ENCODE results near the gene FERMT1.

FERMT1 gene

DNA sequence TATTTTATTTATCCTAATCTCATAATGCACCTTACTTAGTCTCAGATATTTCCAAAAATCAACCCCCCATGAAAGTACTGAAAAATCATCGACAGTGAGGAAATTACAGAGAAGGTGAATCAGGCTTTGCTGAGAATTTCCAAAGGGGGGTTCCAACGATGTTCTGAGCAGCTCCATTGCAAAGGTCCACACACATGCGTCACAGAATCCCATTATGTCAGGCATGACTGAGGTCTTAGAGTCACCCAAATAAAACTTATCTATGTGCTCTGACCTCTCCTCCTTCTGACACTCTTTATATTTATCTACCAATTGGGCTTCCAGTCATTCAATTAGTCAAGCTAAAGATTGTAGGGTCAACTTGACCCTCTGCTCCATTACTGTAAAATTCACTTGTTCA is 56.2 kb downstream of the FERMT1 start:
- Histone ChIP-seq H3K56ac (ENCODE audit: low read length) (no peak overlapping the region), H3K79me1 (ENCODE audit: low read length) (no peaks in the 10 kb centered on the region), H3K4me1 (ENCODE audit: control insufficient read depth, low read depth, low read length) (no peaks in the 10 kb centered on the region), H3K9ac (ENCODE audit: low read length) (no peak overlapping the region), H4K8ac (ENCODE audit: low read depth, low read length) (no peak overlapping the region), H3K18ac (ENCODE audit: low read length) (no peak overlapping the region), H3K4me2 (ENCODE audit: low read length) (no peak overlapping the region), H3K27me3 (ENCODE audit: insufficient read depth, low read length, poor library complexity) (no peaks in the 10 kb centered on the region), H4K5ac (ENCODE audit: low read length) (no peak overlapping the region), H2BK120ac (ENCODE audit: low read depth, low read length) (no peak overlapping the region), H3K4ac (ENCODE audit: low read depth, low read length) (no peak overlapping the region), H3K79me2 (ENCODE audit: control insufficient read depth, insufficient read depth, low read length) (no peaks in the 10 kb centered on the region), H2AK5ac (ENCODE audit: low read length) (no peak overlapping the region), H3K23ac (ENCODE audit: low read length) (no peak overlapping the region), H2BK15ac (replicated peaks; ENCODE audit: low read depth) (no peak overlapping the region), H2BK5ac (ENCODE audit: low read length) (no peak overlapping the region), H3K4me3 (ENCODE audit: low read length) (no peak overlapping the region), H3K27ac (ENCODE audit: low read depth, low read length) (no peak overlapping the region), H3K36me3 (ENCODE audit: control insufficient read depth, insufficient read depth, low read length) (no peaks in the 10 kb centered on the region)
- WGBS (ENCODE audit: extremely low coverage, insufficient coverage, low lambda C conversion rate): no CpG with 5 or more reads among the region's 3 CpGs
- no peak for DNase-seq

DNA sequence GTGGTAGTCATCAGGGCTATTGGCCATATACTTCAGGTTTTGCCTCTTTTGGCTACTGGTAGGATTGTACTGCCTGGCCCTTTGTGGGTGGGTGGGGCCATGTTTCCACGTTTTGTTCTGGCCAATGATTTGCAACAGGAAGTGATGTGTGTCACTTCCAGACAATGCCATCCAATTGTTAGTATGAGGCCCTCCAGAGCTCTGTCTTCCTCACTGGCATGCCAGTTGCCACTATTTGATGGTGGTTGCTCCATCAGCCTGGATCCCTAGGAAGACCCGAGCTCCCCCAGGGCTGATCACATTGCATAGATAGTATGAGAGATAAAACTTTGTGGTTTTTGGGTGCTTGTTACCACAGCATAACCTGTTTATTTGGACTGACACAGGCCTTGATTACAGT is 61.3 kb downstream of the FERMT1 start:
- no peak for DNase-seq
- no peak overlapping the region for H2BK15ac ChIP-seq (replicated peaks; ENCODE audit: low read depth)
- no peaks in the 10 kb centered on the region for H3K27me3 ChIP-seq (ENCODE audit: insufficient read depth, low read length, poor library complexity)
- H3K4me1 ChIP-seq (ENCODE audit: control insufficient read depth, low read depth, low read length): no peaks in the 10 kb centered on the region
- H3K4me2 ChIP-seq (ENCODE audit: low read length): no peak overlapping the region
- no peak overlapping the region for H4K5ac ChIP-seq (ENCODE audit: low read length)
- no peak overlapping the region for H3K9ac ChIP-seq (ENCODE audit: low read length)
- H3K23ac ChIP-seq (ENCODE audit: low read length): no peak overlapping the region
- WGBS (ENCODE audit: extremely low coverage, insufficient coverage, low lambda C conversion rate): no CpG with 5 or more reads among the region's 2 CpGs
- H3K79me1 ChIP-seq (ENCODE audit: low read length): no peaks in the 10 kb centered on the region
- no peak overlapping the region for H2BK5ac ChIP-seq (ENCODE audit: low read length)
- H3K56ac ChIP-seq (ENCODE audit: low read length): no peak overlapping the region
- H3K27ac ChIP-seq (ENCODE audit: low read depth, low read length): no peak overlapping the region
- no peak overlapping the region for H3K4me3 ChIP-seq (ENCODE audit: low read length)
- no peaks in the 10 kb centered on the region for H3K36me3 ChIP-seq (ENCODE audit: control insufficient read depth, insufficient read depth, low read length)
- no peak overlapping the region for H3K18ac ChIP-seq (ENCODE audit: low read length)
- H3K4ac ChIP-seq (ENCODE audit: low read depth, low read length): no peak overlapping the region
- H3K79me2 ChIP-seq (ENCODE audit: control insufficient read depth, insufficient read depth, low read length): no peaks in the 10 kb centered on the region
- no peak overlapping the region for H2BK120ac ChIP-seq (ENCODE audit: low read depth, low read length)
- no peak overlapping the region for H4K8ac ChIP-seq (ENCODE audit: low read depth, low read length)
- H2AK5ac ChIP-seq (ENCODE audit: low read length): no peak overlapping the region

DNA sequence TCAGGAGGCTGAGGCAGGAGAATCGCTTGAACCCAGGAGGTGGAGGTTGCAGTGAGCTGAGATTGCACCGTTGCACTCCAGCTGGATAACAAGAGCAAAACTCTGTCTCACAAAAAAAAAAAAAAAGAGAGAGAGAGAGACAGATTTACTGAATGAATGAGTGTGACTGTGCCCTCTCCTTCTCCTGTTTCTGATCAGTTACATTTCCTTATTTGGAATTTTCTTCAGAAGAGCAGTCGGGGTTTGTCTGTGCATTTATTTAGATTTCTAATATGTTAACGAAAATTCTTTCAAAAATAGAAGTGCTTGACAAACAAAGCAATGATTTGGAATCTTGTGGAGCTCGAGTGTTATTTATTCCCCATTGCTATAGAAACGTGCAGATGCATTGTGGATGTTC is 62.6 kb downstream of the FERMT1 start:
- no peak for DNase-seq

DNA sequence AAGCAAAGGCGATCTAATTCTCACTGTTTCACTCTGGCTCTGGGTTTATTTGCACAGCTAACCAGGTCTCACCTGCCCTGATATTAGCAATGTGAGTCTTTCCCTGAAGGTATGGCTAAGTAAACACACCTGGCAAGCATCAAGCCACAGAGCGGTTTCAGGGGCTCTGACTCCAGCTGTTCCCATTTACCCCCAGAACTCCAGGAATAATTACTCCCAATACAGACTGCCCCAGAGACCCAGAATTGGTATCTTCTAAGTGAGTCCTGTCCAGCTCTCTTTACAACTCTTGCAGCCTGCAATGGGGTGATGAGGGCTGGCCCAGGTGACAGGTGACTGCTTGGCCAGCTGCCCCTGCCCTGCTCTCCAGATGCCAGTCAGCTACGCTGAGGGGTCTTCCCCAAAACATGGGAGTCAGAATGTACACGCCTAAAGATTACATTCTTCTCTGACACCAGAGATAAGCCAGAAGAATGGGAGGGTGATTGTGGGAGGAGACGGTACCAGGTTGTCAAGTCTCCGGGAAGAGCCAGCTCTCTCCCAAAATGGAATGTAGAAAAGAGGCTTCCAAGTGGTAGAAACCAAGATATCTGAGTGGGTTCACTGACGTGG is 64.0 kb downstream of the FERMT1 start:
- WGBS (ENCODE audit: extremely low coverage, insufficient coverage, low lambda C conversion rate): no CpG with 5 or more reads among the region's 7 CpGs
- Histone ChIP-seq H2AK5ac (ENCODE audit: low read length) (no peak overlapping the region), H3K9ac (ENCODE audit: low read length) (no peak overlapping the region), H2BK5ac (ENCODE audit: low read length) (no peak overlapping the region), H3K36me3 (ENCODE audit: control insufficient read depth, insufficient read depth, low read length) (no peaks in the 10 kb centered on the region), H2BK120ac (ENCODE audit: low read depth, low read length) (no peak overlapping the region), H3K27ac (ENCODE audit: low read depth, low read length) (peak overlapping the region; percentile 14), H2BK15ac (replicated peaks; ENCODE audit: low read depth) (no peak overlapping the region), H3K4me2 (ENCODE audit: low read length) (no peak overlapping the region), H3K4ac (ENCODE audit: low read depth, low read length) (no peak overlapping the region), H3K4me1 (ENCODE audit: control insufficient read depth, low read depth, low read length) (peaks cover 6% of the 10 kb centered on the region), H3K27me3 (ENCODE audit: insufficient read depth, low read length, poor library complexity) (no peaks in the 10 kb centered on the region), H3K4me3 (ENCODE audit: low read length) (no peak overlapping the region), H3K18ac (ENCODE audit: low read length) (no peak overlapping the region), H3K56ac (ENCODE audit: low read length) (no peak overlapping the region), H3K23ac (ENCODE audit: low read length) (no peak overlapping the region), H4K8ac (ENCODE audit: low read depth, low read length) (no peak overlapping the region), H3K79me1 (ENCODE audit: low read length) (no peaks in the 10 kb centered on the region), H4K5ac (ENCODE audit: low read length) (no peak overlapping the region), H3K79me2 (ENCODE audit: control insufficient read depth, insufficient read depth, low read length) (no peaks in the 10 kb centered on the region)
- DNase-seq: peak; percentile 42

More for the DNA sequence above, 62.6 kb downstream of the FERMT1 start:
- Histone ChIP-seq H2BK120ac (ENCODE audit: low read depth, low read length) (no peak overlapping the region), H3K27me3 (ENCODE audit: insufficient read depth, low read length, poor library complexity) (no peaks in the 10 kb centered on the region), H3K4me1 (ENCODE audit: control insufficient read depth, low read depth, low read length) (peaks cover 6% of the 10 kb centered on the region), H3K9ac (ENCODE audit: low read length) (no peak overlapping the region), H4K5ac (ENCODE audit: low read length) (no peak overlapping the region), H3K4me3 (ENCODE audit: low read length) (no peak overlapping the region), H4K8ac (ENCODE audit: low read depth, low read length) (no peak overlapping the region), H2BK15ac (replicated peaks; ENCODE audit: low read depth) (no peak overlapping the region), H3K4me2 (ENCODE audit: low read length) (no peak overlapping the region), H3K79me1 (ENCODE audit: low read length) (no peaks in the 10 kb centered on the region), H3K27ac (ENCODE audit: low read depth, low read length) (no peak overlapping the region), H2AK5ac (ENCODE audit: low read length) (no peak overlapping the region), H3K23ac (ENCODE audit: low read length) (no peak overlapping the region), H2BK5ac (ENCODE audit: low read length) (no peak overlapping the region), H3K4ac (ENCODE audit: low read depth, low read length) (no peak overlapping the region), H3K56ac (ENCODE audit: low read length) (no peak overlapping the region), H3K18ac (ENCODE audit: low read length) (no peak overlapping the region), H3K79me2 (ENCODE audit: control insufficient read depth, insufficient read depth, low read length) (no peaks in the 10 kb centered on the region), H3K36me3 (ENCODE audit: control insufficient read depth, insufficient read depth, low read length) (no peaks in the 10 kb centered on the region)
- WGBS (ENCODE audit: extremely low coverage, insufficient coverage, low lambda C conversion rate): no CpG with 5 or more reads among the region's 6 CpGs

DNA sequence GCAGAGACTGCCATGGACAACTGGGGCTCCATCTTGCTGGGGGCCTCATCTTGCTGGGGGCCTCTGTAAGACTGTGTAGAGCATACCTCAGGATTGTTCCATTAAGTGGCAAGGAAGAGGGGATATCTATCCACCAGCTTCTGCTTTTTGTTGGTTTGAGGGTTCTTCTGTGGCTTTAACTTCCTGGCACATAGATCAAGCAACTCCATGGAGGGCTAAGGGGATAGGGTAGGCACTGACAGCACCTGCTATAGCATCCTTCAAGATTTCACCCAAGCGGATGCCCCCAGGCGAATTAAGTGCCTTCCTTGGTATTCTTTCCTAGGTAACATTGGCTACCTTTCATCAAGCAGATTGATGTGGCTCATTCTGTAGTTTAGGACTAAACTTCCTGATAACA is 65.1 kb downstream of the FERMT1 start:
- no peak overlapping the region for H3K9ac ChIP-seq (ENCODE audit: low read length)
- no peak overlapping the region for H4K5ac ChIP-seq (ENCODE audit: low read length)
- H3K4ac ChIP-seq (ENCODE audit: low read depth, low read length): no peak overlapping the region
- WGBS (ENCODE audit: extremely low coverage, insufficient coverage, low lambda C conversion rate): no CpG with 5 or more reads among the region's 2 CpGs
- no peaks in the 10 kb centered on the region for H3K79me1 ChIP-seq (ENCODE audit: low read length)
- H3K79me2 ChIP-seq (ENCODE audit: control insufficient read depth, insufficient read depth, low read length): no peaks in the 10 kb centered on the region
- H2AK5ac ChIP-seq (ENCODE audit: low read length): no peak overlapping the region
- no peak overlapping the region for H3K23ac ChIP-seq (ENCODE audit: low read length)
- no peak overlapping the region for H2BK120ac ChIP-seq (ENCODE audit: low read depth, low read length)
- H3K27me3 ChIP-seq (ENCODE audit: insufficient read depth, low read length, poor library complexity): peaks cover 3% of the 10 kb centered on the region
- DNase-seq: no peak
- no peak overlapping the region for H3K27ac ChIP-seq (ENCODE audit: low read depth, low read length)
- H3K36me3 ChIP-seq (ENCODE audit: control insufficient read depth, insufficient read depth, low read length): no peaks in the 10 kb centered on the region
- no peak overlapping the region for H3K18ac ChIP-seq (ENCODE audit: low read length)
- no peak overlapping the region for H2BK5ac ChIP-seq (ENCODE audit: low read length)
- no peak overlapping the region for H3K4me2 ChIP-seq (ENCODE audit: low read length)
- H3K4me1 ChIP-seq (ENCODE audit: control insufficient read depth, low read depth, low read length): peaks cover 9% of the 10 kb centered on the region
- no peak overlapping the region for H2BK15ac ChIP-seq (replicated peaks; ENCODE audit: low read depth)
- H3K56ac ChIP-seq (ENCODE audit: low read length): no peak overlapping the region
- no peak overlapping the region for H4K8ac ChIP-seq (ENCODE audit: low read depth, low read length)
- no peak overlapping the region for H3K4me3 ChIP-seq (ENCODE audit: low read length)

DNA sequence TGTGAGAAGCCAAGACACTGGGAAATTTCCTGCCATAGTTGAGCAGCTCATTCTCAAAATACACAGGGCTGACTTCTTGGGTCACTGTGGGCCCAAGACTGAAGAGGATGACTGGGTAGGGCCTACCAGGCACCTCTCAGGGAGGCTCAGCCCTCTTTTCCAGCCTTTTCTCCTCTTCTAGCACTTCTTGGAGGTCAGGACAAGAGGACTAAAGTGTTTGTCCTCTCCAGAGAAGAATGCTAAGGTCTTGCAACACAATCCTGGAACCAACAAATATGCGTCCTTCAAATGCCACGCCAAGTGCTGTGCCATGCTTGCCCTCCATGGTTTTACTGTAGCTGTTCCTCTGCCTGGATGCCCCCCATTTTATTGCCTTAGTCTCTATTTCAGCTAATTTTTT is 65.7 kb downstream of the FERMT1 start:
- no peak overlapping the region for H2BK5ac ChIP-seq (ENCODE audit: low read length)
- no peak overlapping the region for H3K9ac ChIP-seq (ENCODE audit: low read length)
- H2BK15ac ChIP-seq (replicated peaks; ENCODE audit: low read depth): no peak overlapping the region
- H3K4me3 ChIP-seq (ENCODE audit: low read length): no peak overlapping the region
- no peaks in the 10 kb centered on the region for H3K79me1 ChIP-seq (ENCODE audit: low read length)
- no CpG with 5 or more reads among the region's 2 CpGs for WGBS (ENCODE audit: extremely low coverage, insufficient coverage, low lambda C conversion rate)
- H4K5ac ChIP-seq (ENCODE audit: low read length): no peak overlapping the region
- no peak overlapping the region for H3K18ac ChIP-seq (ENCODE audit: low read length)
- DNase-seq: no peak
- H3K4me1 ChIP-seq (ENCODE audit: control insufficient read depth, low read depth, low read length): peaks cover 9% of the 10 kb centered on the region
- H3K4ac ChIP-seq (ENCODE audit: low read depth, low read length): no peak overlapping the region
- no peaks in the 10 kb centered on the region for H3K36me3 ChIP-seq (ENCODE audit: control insufficient read depth, insufficient read depth, low read length)
- H2AK5ac ChIP-seq (ENCODE audit: low read length): no peak overlapping the region
- H3K27ac ChIP-seq (ENCODE audit: low read depth, low read length): no peak overlapping the region
- no peak overlapping the region for H2BK120ac ChIP-seq (ENCODE audit: low read depth, low read length)
- no peaks in the 10 kb centered on the region for H3K79me2 ChIP-seq (ENCODE audit: control insufficient read depth, insufficient read depth, low read length)
- no peak overlapping the region for H3K23ac ChIP-seq (ENCODE audit: low read length)
- H3K27me3 ChIP-seq (ENCODE audit: insufficient read depth, low read length, poor library complexity): peaks cover 3% of the 10 kb centered on the region
- H3K4me2 ChIP-seq (ENCODE audit: low read length): no peak overlapping the region
- H4K8ac ChIP-seq (ENCODE audit: low read depth, low read length): no peak overlapping the region
- no peak overlapping the region for H3K56ac ChIP-seq (ENCODE audit: low read length)
